Measurements from ENCODE around the gene MARCHF3.

DNA sequence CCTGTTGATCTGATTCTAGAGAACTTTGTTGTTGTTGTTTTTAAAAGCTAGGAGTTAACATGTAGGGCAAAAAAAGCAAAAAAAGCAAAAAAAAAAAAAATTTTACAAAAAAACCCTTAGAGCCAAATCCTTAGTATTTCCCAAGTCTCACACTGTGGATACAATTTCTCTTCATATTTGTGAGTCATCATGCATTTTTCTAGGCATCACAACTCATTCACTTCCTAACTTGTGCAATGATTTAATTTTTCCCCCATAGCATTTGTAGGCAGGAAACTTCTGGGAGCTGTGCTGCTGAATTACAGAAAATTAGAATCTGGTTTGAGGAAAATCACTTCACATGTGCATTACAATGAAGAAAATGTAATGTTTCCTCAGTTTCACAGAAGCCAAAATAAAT is 91.9 kb downstream of the MARCHF3 start:
- TF ChIP-seq CTCF (IDR thresholded peaks at IDR 0.05; ENCODE audit: low read length), result no peak
- TF ChIP-seq EZH2phosphoT487 (IDR thresholded peaks at IDR 0.05; ENCODE audit: low read length), result no peak
- TF ChIP-seq EZH2 (optimal IDR thresholded peaks at IDR 0.05; ENCODE audit: low read depth, low read length), result no peak

All from MM.1S (cell line).